Mucosa of descending colon (tissue), 3 donors: ENCODE results near the gene KCTD17. TPM values are rescaled to one million over a fixed set of nuclear protein-coding genes. Genes with fewer than 3 reads are reported as not detected.

ENCODE experiments used
- ATAC-seq: fragments of 200-7000 bp; cut with Tn5 transposase; one replicate; pipeline ENCODE4 v1.9.1; 2020; ENCODE audit warnings: mild to moderate bottlenecking, moderate library complexity
- DNase-seq, 3 donors: peaks; one replicate each; pipeline ENCODE4 v3.0.0-alpha.2; 2020
- H3K36me3 ChIP-seq: fragments of 200-600 bp; one replicate; pipeline ENCODE4 v1.8.0; 2021; ENCODE audit warnings: low read depth, mild to moderate bottlenecking
- H3K4me1 ChIP-seq: fragments of 200-600 bp; one replicate; pipeline ENCODE4 v1.8.0; 2021; ENCODE audit warnings: low read depth, mild to moderate bottlenecking
- H3K4me3 ChIP-seq: fragments of 200-600 bp; one replicate; pipeline ENCODE4 v1.8.0; 2021; ENCODE audit warnings: mild to moderate bottlenecking
- H3K9me3 ChIP-seq: fragments of 200-600 bp; one replicate; pipeline ENCODE4 v1.8.0; 2021; ENCODE audit warnings: mild to moderate bottlenecking
- CTCF ChIP-seq: fragments of 200-600 bp; IDR thresholded peaks from one replicate; pipeline ENCODE4 v1.8.0; 2022; ENCODE audit warnings: antibody characterized with exemption, mild to moderate bottlenecking
- intact Hi-C, 2 donors: fragments of 100-400 bp; cut with DNase I in 1 of 2; cut with micrococcal nuclease in 1 of 2; formaldehyde crosslinking; loops; one replicate each; pipeline versions ENCODE4 v1.11.0 to v1.11.1; 2022; cut with DNase I, micrococcal nuclease
- total RNA-seq, 3 donors: library from RNA; stranded (reverse); fragmentation: NEBNext Ultra II Directional in 2 of 3; extraction: Animal tissue kit (Norgen Biotek cat#: 25700) in 2 of 3; gene quantifications; one replicate each; pipeline versions ENCODE4 v1.2.1 to v1.2.4, GENCODE V29; 2021 to 2023
- donor health status: DM: no; HTN: no; CAD: no; lungs with moderate emphysema.
- donor health status: DM: no; HTN: no; CAD: no.
- donor health status: DM: no; HTN: yes; CAD: no.

KCTD17 gene
- total RNA-seq, 3 donors from 2014 or later, result 24.9 to 40.1 (median 31.3) TPM

- no peak for TF ChIP-seq CTCF
- intact Hi-C loops, result no loop called here
- H3K36me3 ChIP-seq, result no peaks in the 10 kb centered on the region
- no peak overlapping the region for H3K4me3 ChIP-seq
- no peaks in the 10 kb centered on the region for H3K4me1 ChIP-seq
- ATAC-seq, result no peak
- no peak for DNase-seq
- H3K9me3 ChIP-seq, result no peaks in the 10 kb centered on the region
Observed at GRCh38 chr22:37094239-37094638, 42.7 kb downstream of the KCTD17 start.

GRCh38 chr22:37095113-37095512, 43.6 kb downstream of the KCTD17 start:
- no peaks in the 10 kb centered on the region for H3K9me3 ChIP-seq
- no peak for TF ChIP-seq CTCF
- no peak overlapping the region for H3K4me3 ChIP-seq
- ATAC-seq, result no peak
- H3K4me1 ChIP-seq, result peaks cover under 1% of the 10 kb centered on the region
- DNase-seq, result no peak
- intact Hi-C loops, result no loop called here
- H3K36me3 ChIP-seq, result no peaks in the 10 kb centered on the region

GRCh38 chr22:37097346-37097745, 45.8 kb downstream of the KCTD17 start:
- DNase-seq, result no peak
- H3K4me3 ChIP-seq, result no peak overlapping the region
- H3K4me1 ChIP-seq, result peaks cover 13% of the 10 kb centered on the region
- no peaks in the 10 kb centered on the region for H3K36me3 ChIP-seq
- no peak for ATAC-seq
- no peaks in the 10 kb centered on the region for H3K9me3 ChIP-seq
- intact Hi-C loops, result no loop called here
- TF ChIP-seq CTCF, result no peak

- ATAC-seq (no peak), DNase-seq (no peak)
- intact Hi-C loops, result no loop called here
Observed at GRCh38 chr22:37098976-37099591, 47.5 kb downstream of the KCTD17 start.

GRCh38 chr22:37100589-37101127, 49.1 kb downstream of the KCTD17 start:
- no peak for TF ChIP-seq CTCF
- peak; percentile 93 for ATAC-seq
- intact Hi-C loops, result no loop called here
- peak in 2 of 3 donors; percentile 49 to 65 for DNase-seq
- no peaks in the 10 kb centered on the region for H3K36me3 ChIP-seq
- peaks cover 13% of the 10 kb centered on the region for H3K4me1 ChIP-seq
- no peaks in the 10 kb centered on the region for H3K9me3 ChIP-seq
- no peak overlapping the region for H3K4me3 ChIP-seq

More at GRCh38 chr22:37098976-37099591, 47.5 kb downstream of the KCTD17 start:
- no peak for TF ChIP-seq CTCF
- Histone ChIP-seq H3K4me1 (peaks cover 13% of the 10 kb centered on the region), H3K4me3 (no peak overlapping the region), H3K36me3 (no peaks in the 10 kb centered on the region), H3K9me3 (no peaks in the 10 kb centered on the region)
